Measurements from ENCODE around the gene LTBP2.

GRCh38 chr14:74472601-74473000, 139.4 kb downstream of the LTBP2 start:
- TF ChIP-seq POLR2A (IDR thresholded peaks at IDR 0.05; ENCODE audit: low read length) = no peak
- TF ChIP-seq GATA1 (IDR thresholded peaks at IDR 0.05; ENCODE audit: low read depth, low read length) = no peak
